HepG2 (cell line): ENCODE data around the gene PPP1R1B. TPM values are rescaled to one million over a fixed set of nuclear protein-coding genes. Genes with fewer than 3 reads are reported as not detected.
A peak's percentile ranks its signal among the peaks of the same experiment; 100 is the strongest.

Source experiments
- ATF7 ChIP-seq, 2 experiments: fragments of 450-650 bp in 1 of 2; sonication (generic) in 1 of 2; formaldehyde crosslinking in 1 of 2; IDR thresholded peaks; 2 replicates each; pipeline versions ENCODE4 v1.4.0 to v1.6.1; 2016 to 2020; ENCODE audit warnings: antibody characterized with exemption in 1 of 2, mild to moderate bottlenecking in 1 of 2, missing genetic modification reagents in 1 of 2
- CTCF ChIP-seq: sonication (generic); formaldehyde crosslinking; IDR thresholded peaks from 2 replicates; pipeline ENCODE4 v1.5.0; 2020; ENCODE audit warnings: mild to moderate bottlenecking, missing genetic modification reagents, moderate library complexity
- FOXK2 ChIP-seq: fragments of 450-650 bp; IDR thresholded peaks from 2 replicates; pipeline ENCODE4 v1.6.1; 2016
- HDAC6 ChIP-seq: fragments of 200-600 bp; sonication (generic); IDR thresholded peaks from 2 replicates; pipeline ENCODE4 v1.7.0; 2017; ENCODE audit warnings: mild to moderate bottlenecking, antibody characterized with exemption, low read length, low read depth
- HIC2 ChIP-seq: sonication (generic); formaldehyde crosslinking; IDR thresholded peaks from 2 replicates; pipeline ENCODE4 v1.9.0; 2022; ENCODE audit warnings: low read depth, missing genetic modification reagents
- HMG20A ChIP-seq: IDR thresholded peaks from 2 replicates; pipeline ENCODE4 v1.6.1; 2016; ENCODE audit warnings: borderline replicate concordance
- HOMEZ ChIP-seq: IDR thresholded peaks from 2 replicates; pipeline ENCODE4 v1.6.1; 2016; ENCODE audit warnings: low read depth
- IKZF5 ChIP-seq: IDR thresholded peaks from 2 replicates; pipeline ENCODE4 v1.6.1; 2018; ENCODE audit warnings: missing genetic modification reagents, mild to moderate bottlenecking, missing compliant biosample characterization
- NCOA1 ChIP-seq: sonication (generic); formaldehyde crosslinking; IDR thresholded peaks from 2 replicates; pipeline ENCODE4 v1.9.0; 2021; ENCODE audit warnings: missing genetic modification reagents
- TFAP4 ChIP-seq: sonication (generic); IDR thresholded peaks from 2 replicates; pipeline ENCODE4 v1.6.1; 2016; ENCODE audit warnings: low read depth, borderline replicate concordance
- ZBTB1 ChIP-seq: sonication (generic); formaldehyde crosslinking; IDR thresholded peaks from 2 replicates; pipeline ENCODE4 v1.4.0; 2020; ENCODE audit warnings: missing genetic modification reagents, borderline replicate concordance
- ZKSCAN8 ChIP-seq: IDR thresholded peaks from 2 replicates; pipeline ENCODE4 v1.6.1; 2016; ENCODE audit warnings: borderline replicate concordance, missing genetic modification reagents, missing compliant biosample characterization
- ZNF224 ChIP-seq: sonication (generic); formaldehyde crosslinking; IDR thresholded peaks from 2 replicates; pipeline ENCODE4 v1.5.0; 2020; ENCODE audit warnings: mild to moderate bottlenecking, missing genetic modification reagents
- ZNF232 ChIP-seq: sonication (generic); formaldehyde crosslinking; IDR thresholded peaks from 2 replicates; pipeline ENCODE4 v1.4.0; 2020; ENCODE audit warnings: missing genetic modification reagents, borderline replicate concordance
- ZNF275 ChIP-seq: sonication (generic); formaldehyde crosslinking; IDR thresholded peaks from 2 replicates; pipeline ENCODE4 v1.8.0; 2022; ENCODE audit warnings: missing genetic modification reagents, mild to moderate bottlenecking, inconsistent platforms, borderline replicate concordance
- ZNF576 ChIP-seq: sonication (generic); formaldehyde crosslinking; IDR thresholded peaks from 2 replicates; pipeline ENCODE4 v1.4.0; 2020; ENCODE audit warnings: mild to moderate bottlenecking, missing genetic modification reagents
- ZNF746 ChIP-seq: sonication (generic); formaldehyde crosslinking; IDR thresholded peaks from 2 replicates; pipeline ENCODE4 v1.8.0; 2022; ENCODE audit warnings: mild to moderate bottlenecking, missing genetic modification reagents
- ZSCAN25 ChIP-seq: sonication (generic); formaldehyde crosslinking; IDR thresholded peaks from 2 replicates; pipeline ENCODE4 v1.8.0; 2022; ENCODE audit warnings: mild to moderate bottlenecking, missing genetic modification reagents
- ZSCAN9 ChIP-seq: IDR thresholded peaks from 2 replicates; pipeline ENCODE4 v1.6.1; 2016; ENCODE audit warnings: borderline replicate concordance
- polyA plus RNA-seq, 8 experiments: library from polyadenylated mRNA; depleted of rRNA in 3 of 8; stranded (reverse) in 7 of 8; unstranded in 1 of 8; fragments of >200 nt; fragmentation: Illumina TruSeq in 4 of 8; extraction: Trizol in 4 of 8; gene quantifications; 2 replicates each; pipeline versions ENCODE4 v1.2.1 to v1.2.3, GENCODE V29; 2011 to 2016; ENCODE audit warnings: low read depth in 4 of 8, missing spikeins in 1 of 8, mixed read lengths in 1 of 8; ENCODE audit not compliant: insufficient read depth in 1 of 8
- total RNA-seq, 5 experiments: library from RNA; depleted of rRNA; stranded (reverse); fragments of >200 nt; fragmentation: Illumina TruSeq; extraction: Trizol; gene quantifications; 2 replicates each; pipeline ENCODE4 v1.2.3, GENCODE V29; 2016; ENCODE audit warnings: low read depth in 1 of 5

Gene PPP1R1B
- total and polyA plus RNA-seq, 2 of the 13 experiments (the other 11 are each of a cell fraction or from before 2014, with no cell fraction given) = 0.08 TPM; not detected in 1

- TF ChIP-seq ZBTB1 (CRISPR knock-in tag) (no peak), FOXK2 (no peak), ATF7 (IDR thresholded peaks at IDR 0.05) (no peak), ATF7 (CRISPR knock-in tag; IDR thresholded peaks at IDR 0.05) (no peak), ZSCAN25 (CRISPR knock-in tag) (peak; percentile 84), ZNF232 (0 out of 2 replicates have a peak, but pooled peaks have one; percentile 44), IKZF5 (CRISPR knock-in tag) (peak; percentile 80; the same call in 1 of the 2 replicates), HDAC6 (no peak), NCOA1 (CRISPR knock-in tag) (no peak), ZNF275 (CRISPR knock-in tag) (no peak), ZSCAN9 (peak; percentile 73; the same call in 1 of the 2 replicates), CTCF (CRISPR knock-in tag) (peak; percentile 94), HIC2 (CRISPR knock-in tag) (no peak; the same call in 1 of the 2 replicates), HMG20A (CRISPR knock-in tag) (no peak), TFAP4 (no peak), ZKSCAN8 (CRISPR knock-in tag) (peak; percentile 58; the same call in 1 of the 2 replicates), HOMEZ (CRISPR knock-in tag) (0 out of 2 replicates have a peak, but pooled peaks have one; percentile 21), ZNF576 (CRISPR knock-in tag) (no peak), ZNF746 (CRISPR knock-in tag) (peak; percentile 29; the same call in 1 of the 2 replicates), ZNF224 (CRISPR knock-in tag) (0 out of 2 replicates have a peak, but pooled peaks have one; percentile 75)
Observed at GRCh38 chr17:39667945-39668924, 41.5 kb downstream of the PPP1R1B start, which contains the start of gene PNMT (continued).
